AG09309 (cell line): ENCODE data around the gene GOT1.

ENCODE experiments used
- DNase-seq: peaks from one replicate; pipeline ENCODE4 v3.0.0-alpha.2; 2010; ENCODE audit warnings: low read depth
- H3K4me3 ChIP-seq: 2 replicates; pipeline ENCODE4 v1.5.1; 2011; ENCODE audit warnings: mild to moderate bottlenecking, low read depth, low read length, moderate library complexity; ENCODE audit not compliant: control insufficient read depth
- CTCF ChIP-seq: IDR thresholded peaks from 2 replicates; pipeline ENCODE4 v1.5.1; 2011; ENCODE audit warnings: mild to moderate bottlenecking, low read depth, low read length, inconsistent platforms; ENCODE audit not compliant: insufficient read depth, control insufficient read depth; ENCODE audit errors: missing control alignments

Gene GOT1

GRCh38 chr10:99394761-99395386 is 35.5 kb downstream of the GOT1 start:
- no peak for TF ChIP-seq CTCF
- H3K4me3 ChIP-seq = no peak overlapping the region
- DNase-seq = no peak

GRCh38 chr10:99394256-99394655 is 36.2 kb downstream of the GOT1 start:
- TF ChIP-seq CTCF = no peak
- no peak overlapping the region for H3K4me3 ChIP-seq
- DNase-seq = no peak

- TF ChIP-seq CTCF = no peak
- no peak overlapping the region for H3K4me3 ChIP-seq
- DNase-seq = no peak
These were observed 36.7 kb downstream of the GOT1 start for GRCh38 chr10:99393683-99394082.

GRCh38 chr10:99393036-99393435 is 37.4 kb downstream of the GOT1 start:
- no peak for TF ChIP-seq CTCF
- no peak for DNase-seq
- H3K4me3 ChIP-seq = no peak overlapping the region

- no peak overlapping the region for H3K4me3 ChIP-seq
- DNase-seq = no peak
- TF ChIP-seq CTCF = no peak
These were observed 39.1 kb downstream of the GOT1 start for GRCh38 chr10:99391346-99391745.

- DNase-seq = no peak
- no peak overlapping the region for H3K4me3 ChIP-seq
- TF ChIP-seq CTCF = no peak
These were observed 40.5 kb downstream of the GOT1 start for GRCh38 chr10:99389729-99390480.
